K562 (cell line): ENCODE measurements around the gene TMX1. TPM values are rescaled to one million over a fixed set of nuclear protein-coding genes. Genes with fewer than 3 reads are reported as not detected.

Experiments
- ATAC-seq: fragments of 200-7000 bp; cut with Tn5 transposase; 3 replicates; pipeline ENCODE4 v1.9.1; 2020; ENCODE audit warnings: moderate library complexity
- BruUV-seq: library from RNA; stranded (reverse); fragments of 400-500 nt; replicated peaks from 2 replicates; lab custom pipeline; 2021; lab: Mats Ljungman, UMichigan
- CTCF ChIA-PET: fragments of 300-600 bp; formaldehyde crosslinking; extraction: SDS; loops from one replicate; lab custom pipeline; 2021; ENCODE audit warnings: low intra/inter-chr PET ratio; lab: Yijun Ruan, JAX
- POLR2A ChIA-PET: fragments of 300-600, 350-650 bp; sonication (Branson Sonifier 250); formaldehyde crosslinking; extraction: SDS; loops from one replicate; lab custom pipeline; 2021; ENCODE audit warnings: antibody characterized with exemption, inconsistent platforms; lab: Yijun Ruan, JAX
- DNase-seq, 4 experiments: peaks; one replicate each; pipeline versions ENCODE4 v3.0.0 to v3.0.0-alpha.2; 2011 to 2018; ENCODE audit warnings: low spot score in 3 of 4, mixed read lengths in 3 of 4; ENCODE audit errors: extremely low read depth in 1 of 4
- FAIRE-seq: peaks from 2 replicates; lab custom pipeline; 2011; peaks lifted over from hg19 to GRCh38; lab: Jason Lieb, UNC
- H2AFZ ChIP-seq: 2 replicates; pipeline ENCODE4 v1.6.0; 2011; ENCODE audit warnings: low read depth, low read length, control low read depth, inconsistent platforms
- H3K27ac ChIP-seq: fragments of 200-600 bp; 3 replicates; pipeline ENCODE4 v1.8.0; 2011; ENCODE audit warnings: low read depth, mild to moderate bottlenecking, control low read depth, inconsistent platforms, low read length, moderate library complexity, mixed read lengths; ENCODE audit errors: extremely low read depth
- H3K27me3 ChIP-seq, 2 experiments: fragments of 300-600 bp in 1 of 2; 2 replicates in 1 of 2; 3 replicates in 1 of 2; pipeline versions ENCODE4 v1.6.0 to v1.8.0; 2011; ENCODE audit warnings: inconsistent platforms in 2 of 2, low read length in 2 of 2, mild to moderate bottlenecking in 1 of 2, mixed read lengths in 1 of 2, moderate library complexity in 1 of 2; ENCODE audit not compliant: control insufficient read depth in 2 of 2, insufficient read depth in 2 of 2
- H3K36me3 ChIP-seq: fragments of 300-600 bp; 3 replicates; pipeline ENCODE4 v1.8.0; 2011; ENCODE audit warnings: mild to moderate bottlenecking, low read length, inconsistent platforms; ENCODE audit not compliant: control insufficient read depth, insufficient read depth
- H3K4me1 ChIP-seq, 2 experiments: fragments of 200-600 bp in 1 of 2; replicated peaks in 1 of 2; 2 replicates in 1 of 2; 3 replicates in 1 of 2; pipeline versions ENCODE4 v1.5.1 to v1.8.0; 2011; ENCODE audit warnings: inconsistent platforms in 2 of 2, low read length in 2 of 2, mild to moderate bottlenecking in 1 of 2, mixed read lengths in 1 of 2, moderate library complexity in 1 of 2; ENCODE audit not compliant: control insufficient read depth in 2 of 2, insufficient read depth in 2 of 2
- H3K4me2 ChIP-seq: 2 replicates; pipeline ENCODE4 v1.6.1; 2011; ENCODE audit warnings: low read length, control low read depth, inconsistent platforms, mixed read lengths; ENCODE audit not compliant: insufficient read depth
- H3K4me3 ChIP-seq: fragments of 200-600 bp; sonication (generic), shearing (Covaris generic); 2 replicates; pipeline ENCODE4 v1.5.1; 2016; ENCODE audit warnings: control low read depth, inconsistent platforms
- H3K79me2 ChIP-seq: fragments of 200-600 bp; 3 replicates; pipeline ENCODE4 v1.8.0; 2011; ENCODE audit warnings: low read length, inconsistent platforms; ENCODE audit not compliant: control insufficient read depth, insufficient read depth
- H3K9ac ChIP-seq, 2 experiments: 2 replicates each; pipeline versions ENCODE4 v1.6.0 to v1.6.1; 2011; ENCODE audit warnings: low read depth in 2 of 2, low read length in 2 of 2, control low read depth in 1 of 2, inconsistent platforms in 1 of 2, mild to moderate bottlenecking in 1 of 2, mixed read lengths in 1 of 2; ENCODE audit not compliant: insufficient read depth in 1 of 2
- H3K9me1 ChIP-seq: one replicate; pipeline ENCODE4 v1.6.0; 2011; ENCODE audit warnings: inconsistent platforms, mild to moderate bottlenecking, low read length, moderate library complexity; ENCODE audit not compliant: control insufficient read depth, insufficient read depth
- H3K9me3 ChIP-seq: replicated peaks from 2 replicates; pipeline ENCODE4 v1.5.1; 2011; ENCODE audit warnings: low read depth, low read length, inconsistent platforms; ENCODE audit not compliant: control insufficient read depth, insufficient read depth
- H4K20me1 ChIP-seq: replicated peaks from 2 replicates; pipeline ENCODE4 v1.6.1; 2011; ENCODE audit warnings: low read length, inconsistent platforms, mixed read lengths; ENCODE audit not compliant: control insufficient read depth, insufficient read depth
- ARID2 ChIP-seq: fragments of 450-650 bp; IDR thresholded peaks from 2 replicates; pipeline ENCODE4 v1.6.1; 2017; ENCODE audit warnings: antibody characterized with exemption, mild to moderate bottlenecking
- DDX20 ChIP-seq: fragments of 450-650 bp; IDR thresholded peaks from 2 replicates; pipeline ENCODE4 v1.6.1; 2016; ENCODE audit warnings: missing genetic modification characterization, low read depth, mild to moderate bottlenecking, missing compliant biosample characterization, moderate library complexity
- DMBX1 ChIP-seq: fragments of 250-450 bp; sonication (Bioruptor Pico); IDR thresholded peaks from 2 replicates; pipeline ENCODE4 v1.8.0; 2022; ENCODE audit warnings: inconsistent platforms, mild to moderate bottlenecking, moderate library complexity, borderline replicate concordance
- ETV5 ChIP-seq: sonication (generic); formaldehyde crosslinking; IDR thresholded peaks from 2 replicates; pipeline ENCODE4 v1.4.0; 2020; ENCODE audit warnings: low read depth, mild to moderate bottlenecking, missing genetic modification reagents
- MCM3 ChIP-seq: fragments of 450-650 bp; IDR thresholded peaks from 2 replicates; pipeline ENCODE4 v1.6.1; 2016
- NR2C1 ChIP-seq, 2 experiments: fragments of 450-650 bp; IDR thresholded peaks; 2 replicates each; pipeline ENCODE4 v1.6.1; 2017; ENCODE audit warnings: mild to moderate bottlenecking in 2 of 2, antibody characterized with exemption in 1 of 2, inconsistent platforms in 1 of 2, missing compliant biosample characterization in 1 of 2, missing genetic modification characterization in 1 of 2
- PBX2 ChIP-seq, 2 experiments: IDR thresholded peaks in 1 of 2; conservative IDR thresholded peaks in 1 of 2; 2 replicates each; pipeline ENCODE4 v1.6.1; 2016; ENCODE audit warnings: low read depth in 2 of 2, mild to moderate bottlenecking in 1 of 2, missing compliant biosample characterization in 1 of 2, missing genetic modification characterization in 1 of 2, moderate library complexity in 1 of 2
- SP2 ChIP-seq: IDR thresholded peaks from 2 replicates; pipeline ENCODE4 v1.6.1; 2011; ENCODE audit warnings: mild to moderate bottlenecking, low read depth, low read length, moderate library complexity; ENCODE audit not compliant: poor library complexity, severe bottlenecking; ENCODE audit errors: extremely low read depth
- SUPT5H ChIP-seq: fragments of 450-650 bp; IDR thresholded peaks from 2 replicates; pipeline ENCODE4 v1.6.1; 2016
- TRIM24 ChIP-seq, 2 experiments: fragments of 450-650 bp; IDR thresholded peaks; 2 replicates each; pipeline ENCODE4 v1.6.1; 2016
- XRCC3 ChIP-seq: fragments of 450-650 bp; IDR thresholded peaks from 2 replicates; pipeline ENCODE4 v1.6.1; 2017; ENCODE audit warnings: mild to moderate bottlenecking, moderate library complexity
- ZFX ChIP-seq: sonication (generic); formaldehyde crosslinking; IDR thresholded peaks from 2 replicates; pipeline ENCODE4 v1.8.0; 2022; ENCODE audit warnings: mild to moderate bottlenecking, missing genetic modification reagents, moderate library complexity
- ZNF197 ChIP-seq: fragments of 200-800 bp; sonication (Bioruptor generic); IDR thresholded peaks from 2 replicates; pipeline ENCODE4 v1.6.1; 2016; ENCODE audit warnings: low read depth, missing genetic modification characterization, missing compliant biosample characterization
- ZNF699 ChIP-seq: fragments of 250-450 bp; sonication (Bioruptor Pico); IDR thresholded peaks from 2 replicates; pipeline ENCODE4 v1.8.0; 2021; ENCODE audit warnings: mild to moderate bottlenecking, moderate library complexity; ENCODE audit not compliant: insufficient replicate concordance
- WGBS: fragments of 100-300 bp; shearing (Covaris generic); methylation state at CpG from one replicate; pipeline ENCODE4 v1.1.6; 2016; ENCODE audit warnings: low coverage, mixed read lengths; ENCODE audit not compliant: insufficient coverage; ENCODE audit errors: missing lambda C conversion rate; 5-methylcytosine and 5-hydroxymethylcytosine counted together
- in situ Hi-C: fragments of 300-500 bp; cut with MboI; formaldehyde crosslinking; loops from 4 replicates; pipeline ENCODE4 v1.15.0; 2018; ENCODE audit warnings: inconsistent platforms, mixed read lengths
- intact Hi-C: fragments of 100-400 bp; cut with micrococcal nuclease; formaldehyde crosslinking; loops from 2 replicates; pipeline ENCODE4 v1.14.2; 2022
- polyA plus RNA-seq, 8 experiments: library from polyadenylated mRNA; depleted of rRNA in 4 of 8; stranded (reverse) in 5 of 8; unstranded in 3 of 8; fragments of >200 nt; fragmentation: Nextera tagmentation in 2 of 8; fragmentation: Illumina TruSeq in 1 of 8; extraction: Ambion mirVana in 2 of 8; extraction: Trizol in 1 of 8; gene quantifications; 2 replicates each; pipeline versions ENCODE4 v1.2.1 to v1.2.3, GENCODE V29; 2011 to 2014; ENCODE audit warnings: inconsistent platforms in 1 of 8, missing spikeins in 1 of 8
- total RNA-seq, 7 experiments: library from RNA; depleted of rRNA in 6 of 7; stranded (reverse); fragments of >200 nt in 6 of 7; fragmentation: Illumina TruSeq in 2 of 7; extraction: Trizol in 2 of 7; gene quantifications; 2 replicates each; pipeline versions ENCODE4 v1.2.1 to v1.2.3, GENCODE V29; 2011 to 2021; ENCODE audit warnings: low replicate concordance in 1 of 7
- TF ChIP-seq, protein P1 (sequence below): fragments of 450-650 bp; IDR thresholded peaks from 2 replicates; pipeline ENCODE4 v1.6.1; 2016; ENCODE audit warnings: missing biosample characterization, missing genetic modification characterization
- TF ChIP-seq, protein P2 (sequence below): fragments of 250-450 bp; sonication (Bioruptor Pico); IDR thresholded peaks from 2 replicates; pipeline ENCODE4 v1.8.0; 2021; ENCODE audit warnings: moderate library complexity, mild to moderate bottlenecking, inconsistent platforms
- TF ChIP-seq, protein P3 (sequence below): fragments of 200-800 bp; sonication (Bioruptor generic); IDR thresholded peaks from 2 replicates; pipeline ENCODE4 v1.6.1; 2017; ENCODE audit warnings: missing genetic modification characterization, missing compliant biosample characterization

The TMX1 gene
- total and polyA plus RNA-seq, 9 of the 15 experiments (the other 6 are each of a cell fraction or from before 2014, with no cell fraction given), result 19.5 to 101 (median 34.7) TPM

DNA sequence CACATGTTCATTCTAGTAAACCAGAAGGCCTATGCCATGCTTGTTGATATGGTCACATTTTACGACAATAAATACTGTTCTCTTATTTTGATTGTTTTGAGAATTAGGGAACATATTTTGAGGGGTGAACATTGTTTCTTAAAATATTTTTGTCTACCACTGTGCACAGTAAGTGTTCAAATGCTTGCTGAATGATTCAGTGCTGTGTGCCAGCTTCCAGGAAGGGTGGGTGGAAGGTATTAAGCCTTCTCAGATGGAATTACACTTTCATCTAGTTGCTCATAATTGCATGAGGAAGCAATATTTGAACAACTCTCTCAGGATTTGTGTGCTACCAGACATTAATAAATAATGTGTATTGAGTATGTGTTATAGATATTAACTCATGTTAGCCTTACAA lies 15.5 kb upstream of the TMX1 start (continued):
- TF ChIP-seq, protein P1, sequence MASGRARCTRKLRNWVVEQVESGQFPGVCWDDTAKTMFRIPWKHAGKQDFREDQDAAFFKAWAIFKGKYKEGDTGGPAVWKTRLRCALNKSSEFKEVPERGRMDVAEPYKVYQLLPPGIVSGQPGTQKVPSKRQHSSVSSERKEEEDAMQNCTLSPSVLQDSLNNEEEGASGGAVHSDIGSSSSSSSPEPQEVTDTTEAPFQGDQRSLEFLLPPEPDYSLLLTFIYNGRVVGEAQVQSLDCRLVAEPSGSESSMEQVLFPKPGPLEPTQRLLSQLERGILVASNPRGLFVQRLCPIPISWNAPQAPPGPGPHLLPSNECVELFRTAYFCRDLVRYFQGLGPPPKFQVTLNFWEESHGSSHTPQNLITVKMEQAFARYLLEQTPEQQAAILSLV (tag), result no peak
- TF ChIP-seq XRCC3, result no peak
- TF ChIP-seq DMBX1 (CRISPR knock-in tag), result no peak
- TF ChIP-seq, all 486 proteins: peak for 0

- H3K9ac ChIP-seq, result no peak overlapping the region
- DNase-seq, result no peak
- POLR2A ChIA-PET, result no interaction called here
- BruUV-seq, result no TSS peak
- no peak overlapping the region for H3K4me2 ChIP-seq
- no peaks in the 10 kb centered on the region for H3K27me3 ChIP-seq
- H4K20me1 ChIP-seq, result no peaks in the 10 kb centered on the region
- in situ Hi-C loops, result no loop called here
- no peak overlapping the region for H3K27ac ChIP-seq
- no peaks in the 10 kb centered on the region for H3K4me1 ChIP-seq
- no peaks in the 10 kb centered on the region for H3K79me2 ChIP-seq
- no peak overlapping the region for H3K4me3 ChIP-seq
- no peak overlapping the region for H2AFZ ChIP-seq
- no peaks in the 10 kb centered on the region for H3K36me3 ChIP-seq
- no peaks in the 10 kb centered on the region for H3K9me1 ChIP-seq
- CTCF ChIA-PET, result no interaction called here
- no peak for ATAC-seq
- no peak for FAIRE-seq
- H3K9me3 ChIP-seq, result no peaks in the 10 kb centered on the region; the same call in 1 of the 2 replicates
- 11% methylated on average over 2 of the region's 2 CpGs for WGBS
- intact Hi-C loops, result loop anchor here (10.0 kb wide), 1 partner anchor 271 kb away; no protein-coding TSS in a partner anchor
- no peak for TF ChIP-seq PBX2 (CRISPR knock-in tag; IDR thresholded peaks at IDR 0.05; ENCODE audit: low read depth)
- TF ChIP-seq PBX2 (tag; conservative IDR thresholded peaks at IDR 0.05; ENCODE audit: low read depth), result no peak
- no peak for TF ChIP-seq NR2C1 (IDR thresholded peaks at IDR 0.05)
- TF ChIP-seq NR2C1 (tag; IDR thresholded peaks at IDR 0.05), result no peak
- no peak for TF ChIP-seq SUPT5H
- TF ChIP-seq, protein P2, sequence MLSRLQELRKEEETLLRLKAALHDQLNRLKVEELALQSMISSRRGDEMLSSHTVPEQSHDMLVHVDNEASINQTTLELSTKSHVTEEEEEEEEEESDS (CRISPR knock-in tag), result no peak
- TF ChIP-seq, protein P3, sequence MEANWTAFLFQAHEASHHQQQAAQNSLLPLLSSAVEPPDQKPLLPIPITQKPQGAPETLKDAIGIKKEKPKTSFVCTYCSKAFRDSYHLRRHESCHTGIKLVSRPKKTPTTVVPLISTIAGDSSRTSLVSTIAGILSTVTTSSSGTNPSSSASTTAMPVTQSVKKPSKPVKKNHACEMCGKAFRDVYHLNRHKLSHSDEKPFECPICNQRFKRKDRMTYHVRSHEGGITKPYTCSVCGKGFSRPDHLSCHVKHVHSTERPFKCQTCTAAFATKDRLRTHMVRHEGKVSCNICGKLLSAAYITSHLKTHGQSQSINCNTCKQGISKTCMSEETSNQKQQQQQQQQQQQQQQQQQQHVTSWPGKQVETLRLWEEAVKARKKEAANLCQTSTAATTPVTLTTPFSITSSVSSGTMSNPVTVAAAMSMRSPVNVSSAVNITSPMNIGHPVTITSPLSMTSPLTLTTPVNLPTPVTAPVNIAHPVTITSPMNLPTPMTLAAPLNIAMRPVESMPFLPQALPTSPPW, result no peak
- no peak for TF ChIP-seq ARID2
- no peak for TF ChIP-seq MCM3
- no peak for TF ChIP-seq ZNF197 (CRISPR knock-in tag)
- TF ChIP-seq SP2, result no peak
- no peak for TF ChIP-seq TRIM24 (IDR thresholded peaks at IDR 0.05)
- no peak for TF ChIP-seq ZNF699 (CRISPR knock-in tag)
- no peak for TF ChIP-seq DDX20 (tag)
- no peak for TF ChIP-seq ETV5 (CRISPR knock-in tag)
- no peak for TF ChIP-seq ZFX
Observed at GRCh38 chr14:51225751-51226150, 14.3 kb upstream of the TMX1 start.
